GM19035 (cell line): Measurements from ENCODE around the gene NT5M.
"Not testable (repeated sequence)": the region's sequence is repeated elsewhere in the genome, so short reads cannot be mapped to it uniquely, and the experiment has no call there.

ENCODE experiments used
- ATAC-seq: cut with Tn5 transposase; IDR thresholded peaks from one replicate; pipeline ENCODE4 v1.9.1; 2021; ENCODE audit not compliant: unreplicated experiment

NT5M gene

GRCh38 chr17:17301659-17302058 lies 1.5 kb upstream of the NT5M start:
- ATAC-seq = not testable (repeated sequence)

- ATAC-seq = no peak
These were observed 796 bp downstream of the NT5M start for GRCh38 chr17:17303847-17304490.

- no peak for ATAC-seq
These were observed 1.4 kb downstream of the NT5M start for GRCh38 chr17:17304521-17304985.

GRCh38 chr17:17305281-17305801 lies 2.2 kb downstream of the NT5M start:
- ATAC-seq = peak; percentile 74

GRCh38 chr17:17309356-17309755 lies 6.2 kb downstream of the NT5M start:
- ATAC-seq = no peak

- ATAC-seq = no peak
These were observed 10.3 kb downstream of the NT5M start for GRCh38 chr17:17313350-17313991.

- ATAC-seq = no peak
These were observed 11.4 kb downstream of the NT5M start for GRCh38 chr17:17314501-17315071.

GRCh38 chr17:17315142-17315821 lies 12.1 kb downstream of the NT5M start:
- ATAC-seq = no peak

- ATAC-seq = no peak
These were observed 17.2 kb downstream of the NT5M start for GRCh38 chr17:17320188-17320910.

- ATAC-seq = no peak
These were observed 17.7 kb downstream of the NT5M start for GRCh38 chr17:17320911-17321220.

- ATAC-seq = no peak
These were observed 18.3 kb downstream of the NT5M start for GRCh38 chr17:17321356-17322025.

- no peak for ATAC-seq
These were observed 19.6 kb downstream of the NT5M start for GRCh38 chr17:17322516-17323510.

- no peak for ATAC-seq
These were observed 21.4 kb downstream of the NT5M start for GRCh38 chr17:17324616-17325015.

- ATAC-seq = no peak
These were observed 22.1 kb downstream of the NT5M start for GRCh38 chr17:17325228-17325627.

- ATAC-seq = no peak
These were observed 22.6 kb downstream of the NT5M start for GRCh38 chr17:17325816-17326215.

GRCh38 chr17:17326275-17326875 lies 23.2 kb downstream of the NT5M start:
- no peak for ATAC-seq

- ATAC-seq = no peak
These were observed 25.1 kb downstream of the NT5M start for GRCh38 chr17:17328251-17328650.

- ATAC-seq = no peak
These were observed 38.3 kb downstream of the NT5M start for GRCh38 chr17:17341452-17341851.
